Fibroblast of villous mesenchyme (primary cell): ENCODE measurements around the gene ABCA2. TPM values are rescaled to one million over a fixed set of nuclear protein-coding genes. Genes with fewer than 3 reads are reported as not detected.
"Not testable (repeated sequence)": the region's sequence is repeated elsewhere in the genome, so short reads cannot be mapped to it uniquely, and the experiment has no call there.

Experiments
- DNase-seq: peaks from one replicate; pipeline ENCODE4 v3.0.0-alpha.2; 2010; ENCODE audit warnings: low read depth
- H3K4me3 ChIP-seq: 2 replicates; pipeline ENCODE4 v1.5.1; 2011; ENCODE audit warnings: low read depth, mild to moderate bottlenecking, low read length
- CTCF ChIP-seq: IDR thresholded peaks from 2 replicates; pipeline ENCODE4 v1.5.1; 2012; ENCODE audit warnings: low read depth, mild to moderate bottlenecking, low read length; ENCODE audit not compliant: insufficient read depth
- total RNA-seq: library from RNA; depleted of rRNA; stranded (reverse); fragments of >200 nt; gene quantifications from 2 replicates; pipeline ENCODE4 v1.2.3, GENCODE V29; 2012

The ABCA2 gene
- total RNA-seq, 1 donor = 14.7 TPM

- DNase-seq = no peak
- no peak overlapping the region for H3K4me3 ChIP-seq
Measured at GRCh38 chr9:137037483-137037882, 9.4 kb upstream of the ABCA2 start.

GRCh38 chr9:137037035-137037434 lies 9.0 kb upstream of the ABCA2 start:
- no peak for DNase-seq
- H3K4me3 ChIP-seq = no peak overlapping the region
- TF ChIP-seq CTCF = no peak

More at GRCh38 chr9:137037483-137037882, 9.4 kb upstream of the ABCA2 start:
- TF ChIP-seq CTCF = no peak

- no peak for TF ChIP-seq CTCF
- H3K4me3 ChIP-seq = no peak overlapping the region
- no peak for DNase-seq
Measured at GRCh38 chr9:137035937-137036336, 7.9 kb upstream of the ABCA2 start.

GRCh38 chr9:137035507-137035834 lies 7.4 kb upstream of the ABCA2 start:
- no peak overlapping the region for H3K4me3 ChIP-seq
- DNase-seq = no peak
- no peak for TF ChIP-seq CTCF

- H3K4me3 ChIP-seq = no peak overlapping the region
- DNase-seq = peak; percentile 82
Measured at GRCh38 chr9:137034709-137035506, 6.9 kb upstream of the ABCA2 start.

GRCh38 chr9:137034039-137034708 lies 6.1 kb upstream of the ABCA2 start:
- no peak for DNase-seq
- no peak for TF ChIP-seq CTCF
- no peak overlapping the region for H3K4me3 ChIP-seq

More at GRCh38 chr9:137034709-137035506, 6.9 kb upstream of the ABCA2 start:
- peak; percentile 94 for TF ChIP-seq CTCF

- DNase-seq, H3K4me3 ChIP-seq: not testable (repeated sequence)
Measured at GRCh38 chr9:137033481-137033880, 5.4 kb upstream of the ABCA2 start.
